Liver (tissue), 9 donors: Measurements from ENCODE around the gene MCF2L. TPM values are rescaled to one million over a fixed set of nuclear protein-coding genes. Genes with fewer than 3 reads are reported as not detected.

Experiments
- DNase-seq: peaks from one replicate; pipeline ENCODE4 v3.0.0-alpha.2; 2017; ENCODE audit warnings: low spot score
- H3K27ac ChIP-seq, 2 donors: one replicate each; pipeline ENCODE4 v1.7.0; 2013; ENCODE audit warnings: inconsistent platforms in 2 of 2, low read length in 2 of 2, control low read depth in 1 of 2, low read depth in 1 of 2, mild to moderate bottlenecking in 1 of 2
- H3K27me3 ChIP-seq, 4 donors: one replicate each; pipeline versions ENCODE4 v1.6.1 to v1.7.0; 2013; ENCODE audit warnings: low read length in 3 of 4, inconsistent platforms in 1 of 4, mild to moderate bottlenecking in 1 of 4, moderate library complexity in 1 of 4; ENCODE audit not compliant: control insufficient read depth in 4 of 4, insufficient read depth in 4 of 4
- H3K36me3 ChIP-seq, 4 donors: one replicate each; pipeline versions ENCODE4 v1.6.1 to v1.7.0; 2013; ENCODE audit warnings: low read length in 3 of 4, mild to moderate bottlenecking in 3 of 4, low read depth in 1 of 4, moderate library complexity in 1 of 4; ENCODE audit not compliant: control insufficient read depth in 4 of 4, insufficient read depth in 3 of 4
- H3K4me1 ChIP-seq, 4 donors: one replicate each; pipeline versions ENCODE4 v1.6.1 to v1.7.0; 2013; ENCODE audit warnings: low read length in 3 of 4, mild to moderate bottlenecking in 3 of 4, moderate library complexity in 1 of 4; ENCODE audit not compliant: control insufficient read depth in 4 of 4, insufficient read depth in 4 of 4
- H3K4me3 ChIP-seq, 3 donors: one replicate each; pipeline versions ENCODE4 v1.6.1 to v1.7.0; 2013; ENCODE audit warnings: low read length in 3 of 3, control low read depth in 1 of 3, low read depth in 1 of 3, mild to moderate bottlenecking in 1 of 3
- H3K9ac ChIP-seq, 2 donors: one replicate each; pipeline ENCODE4 v1.7.0; 2013; ENCODE audit warnings: low read length in 2 of 2, mild to moderate bottlenecking in 2 of 2, moderate library complexity in 2 of 2, control low read depth in 1 of 2, low read depth in 1 of 2
- H3K9me3 ChIP-seq, 4 donors: one replicate each; pipeline versions ENCODE4 v1.6.1 to v1.7.0; 2013; ENCODE audit warnings: low read length in 3 of 4; ENCODE audit not compliant: control insufficient read depth in 4 of 4
- EGR1 ChIP-seq, 2 donors: IDR thresholded peaks; 2 replicates each; pipeline ENCODE4 v1.6.1; 2016 to 2018; ENCODE audit warnings: antibody characterized with exemption in 2 of 2, low read depth in 2 of 2
- FOXA2 ChIP-seq: IDR thresholded peaks from 2 replicates; pipeline ENCODE4 v1.6.1; 2016; ENCODE audit warnings: antibody characterized with exemption
- GABPA ChIP-seq, 2 donors: IDR thresholded peaks in 1 of 2; conservative IDR thresholded peaks in 1 of 2; 2 replicates each; pipeline ENCODE4 v1.6.1; 2016; ENCODE audit warnings: antibody characterized with exemption in 2 of 2, mild to moderate bottlenecking in 1 of 2, moderate library complexity in 1 of 2
- HNF4G ChIP-seq: IDR thresholded peaks from 2 replicates; pipeline ENCODE4 v1.6.1; 2016; ENCODE audit warnings: antibody characterized with exemption
- JUND ChIP-seq, 2 donors: IDR thresholded peaks; 2 replicates each; pipeline ENCODE4 v1.6.1; 2016; ENCODE audit warnings: antibody characterized with exemption in 2 of 2
- RAD21 ChIP-seq, 2 donors: IDR thresholded peaks; 2 replicates each; pipeline ENCODE4 v1.6.1; 2016; ENCODE audit warnings: antibody characterized with exemption in 2 of 2, mild to moderate bottlenecking in 2 of 2
- TAF1 ChIP-seq: conservative IDR thresholded peaks from 2 replicates; pipeline ENCODE4 v1.6.1; 2016; ENCODE audit warnings: antibody characterized with exemption, mild to moderate bottlenecking
- WGBS: extraction: QIAGEN DNeasy Blood & Tissue Kit; methylation state at CpG from one replicate; pipeline ENCODE4 v1.1.7; 2013; 5-methylcytosine and 5-hydroxymethylcytosine counted together
- polyA plus RNA-seq, 2 donors: library from polyadenylated mRNA; stranded (reverse) in 1 of 2; unstranded in 1 of 2; fragments of 200-250 nt in 1 of 2; fragments of >200 nt in 1 of 2; fragmentation: Nextera tagmentation in 1 of 2; extraction: Ambion mirVana in 1 of 2; gene quantifications; one replicate each; pipeline versions ENCODE4 v1.2.1 to v1.2.3, GENCODE V29; 2013 to 2015
- total RNA-seq, 2 donors: library from RNA; depleted of rRNA; stranded (reverse); fragments of >200 nt; gene quantifications; one replicate each; pipeline ENCODE4 v1.2.3, GENCODE V29; 2014
- TF ChIP-seq, protein P1 (sequence below): IDR thresholded peaks from 2 replicates; pipeline ENCODE4 v1.6.1; 2016; ENCODE audit warnings: antibody characterized with exemption, mild to moderate bottlenecking
- TF ChIP-seq, protein P2 (sequence below): IDR thresholded peaks from 2 replicates; pipeline ENCODE4 v1.6.1; 2016; ENCODE audit warnings: antibody characterized with exemption
- TF ChIP-seq, protein P3 (sequence below): IDR thresholded peaks from 2 replicates; pipeline ENCODE4 v1.6.1; 2016; ENCODE audit warnings: antibody characterized with exemption
- donor health status: healthy.
- donor health status: healthy.
- donor health status: healthy.
- donor health status: healthy.
- donor health status: healthy.

The MCF2L gene
- total and polyA plus RNA-seq, 4 donors = 2.9 to 12.8 (median 7.1) TPM

DNA sequence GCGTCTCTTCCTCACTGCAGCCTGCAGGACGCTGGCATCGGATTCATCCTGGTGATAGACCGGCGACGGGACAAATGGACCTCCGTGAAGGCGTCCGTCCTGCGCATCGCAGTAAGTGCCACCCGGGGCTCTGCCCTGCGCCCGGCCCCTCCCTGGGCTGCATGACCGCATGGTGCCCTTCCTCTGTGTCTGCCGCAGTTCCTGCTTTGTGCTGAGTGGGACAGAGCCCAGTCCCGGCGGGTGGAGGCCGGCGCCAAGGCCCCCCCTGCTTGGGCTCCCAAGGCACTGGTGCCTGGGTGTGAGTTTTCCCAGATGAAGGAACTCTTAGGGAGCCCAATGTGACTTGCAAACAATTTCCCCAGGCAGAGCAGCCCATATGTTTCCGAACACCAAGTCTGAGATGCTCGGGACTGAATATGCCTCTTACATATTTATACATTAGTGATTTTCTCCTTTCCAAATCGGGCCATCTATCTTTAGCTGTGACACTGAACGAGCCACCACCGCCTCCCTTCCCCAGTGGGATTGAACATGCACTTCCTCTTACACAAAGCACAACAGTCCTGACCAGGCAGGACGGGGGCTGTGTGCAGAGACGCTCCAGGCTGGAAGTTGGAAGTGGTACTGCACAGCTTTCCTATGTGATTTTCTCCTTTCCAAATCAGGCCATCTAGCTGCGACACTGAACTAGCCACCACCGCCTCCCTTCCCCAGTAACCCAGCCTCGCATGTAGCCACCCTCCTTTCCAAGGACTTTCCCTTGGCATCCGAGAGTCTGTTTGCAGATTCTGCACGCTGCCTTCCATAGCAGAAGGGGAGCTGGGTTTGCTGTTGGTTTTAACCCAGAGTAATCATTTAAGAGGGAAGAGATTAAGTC, 76.5 kb downstream of the MCF2L start (continued):
- TF ChIP-seq, protein P1, sequence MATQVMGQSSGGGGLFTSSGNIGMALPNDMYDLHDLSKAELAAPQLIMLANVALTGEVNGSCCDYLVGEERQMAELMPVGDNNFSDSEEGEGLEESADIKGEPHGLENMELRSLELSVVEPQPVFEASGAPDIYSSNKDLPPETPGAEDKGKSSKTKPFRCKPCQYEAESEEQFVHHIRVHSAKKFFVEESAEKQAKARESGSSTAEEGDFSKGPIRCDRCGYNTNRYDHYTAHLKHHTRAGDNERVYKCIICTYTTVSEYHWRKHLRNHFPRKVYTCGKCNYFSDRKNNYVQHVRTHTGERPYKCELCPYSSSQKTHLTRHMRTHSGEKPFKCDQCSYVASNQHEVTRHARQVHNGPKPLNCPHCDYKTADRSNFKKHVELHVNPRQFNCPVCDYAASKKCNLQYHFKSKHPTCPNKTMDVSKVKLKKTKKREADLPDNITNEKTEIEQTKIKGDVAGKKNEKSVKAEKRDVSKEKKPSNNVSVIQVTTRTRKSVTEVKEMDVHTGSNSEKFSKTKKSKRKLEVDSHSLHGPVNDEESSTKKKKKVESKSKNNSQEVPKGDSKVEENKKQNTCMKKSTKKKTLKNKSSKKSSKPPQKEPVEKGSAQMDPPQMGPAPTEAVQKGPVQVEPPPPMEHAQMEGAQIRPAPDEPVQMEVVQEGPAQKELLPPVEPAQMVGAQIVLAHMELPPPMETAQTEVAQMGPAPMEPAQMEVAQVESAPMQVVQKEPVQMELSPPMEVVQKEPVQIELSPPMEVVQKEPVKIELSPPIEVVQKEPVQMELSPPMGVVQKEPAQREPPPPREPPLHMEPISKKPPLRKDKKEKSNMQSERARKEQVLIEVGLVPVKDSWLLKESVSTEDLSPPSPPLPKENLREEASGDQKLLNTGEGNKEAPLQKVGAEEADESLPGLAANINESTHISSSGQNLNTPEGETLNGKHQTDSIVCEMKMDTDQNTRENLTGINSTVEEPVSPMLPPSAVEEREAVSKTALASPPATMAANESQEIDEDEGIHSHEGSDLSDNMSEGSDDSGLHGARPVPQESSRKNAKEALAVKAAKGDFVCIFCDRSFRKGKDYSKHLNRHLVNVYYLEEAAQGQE = no peak
- TF ChIP-seq, protein P2, sequence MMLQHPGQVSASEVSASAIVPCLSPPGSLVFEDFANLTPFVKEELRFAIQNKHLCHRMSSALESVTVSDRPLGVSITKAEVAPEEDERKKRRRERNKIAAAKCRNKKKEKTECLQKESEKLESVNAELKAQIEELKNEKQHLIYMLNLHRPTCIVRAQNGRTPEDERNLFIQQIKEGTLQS = no peak

DNA sequence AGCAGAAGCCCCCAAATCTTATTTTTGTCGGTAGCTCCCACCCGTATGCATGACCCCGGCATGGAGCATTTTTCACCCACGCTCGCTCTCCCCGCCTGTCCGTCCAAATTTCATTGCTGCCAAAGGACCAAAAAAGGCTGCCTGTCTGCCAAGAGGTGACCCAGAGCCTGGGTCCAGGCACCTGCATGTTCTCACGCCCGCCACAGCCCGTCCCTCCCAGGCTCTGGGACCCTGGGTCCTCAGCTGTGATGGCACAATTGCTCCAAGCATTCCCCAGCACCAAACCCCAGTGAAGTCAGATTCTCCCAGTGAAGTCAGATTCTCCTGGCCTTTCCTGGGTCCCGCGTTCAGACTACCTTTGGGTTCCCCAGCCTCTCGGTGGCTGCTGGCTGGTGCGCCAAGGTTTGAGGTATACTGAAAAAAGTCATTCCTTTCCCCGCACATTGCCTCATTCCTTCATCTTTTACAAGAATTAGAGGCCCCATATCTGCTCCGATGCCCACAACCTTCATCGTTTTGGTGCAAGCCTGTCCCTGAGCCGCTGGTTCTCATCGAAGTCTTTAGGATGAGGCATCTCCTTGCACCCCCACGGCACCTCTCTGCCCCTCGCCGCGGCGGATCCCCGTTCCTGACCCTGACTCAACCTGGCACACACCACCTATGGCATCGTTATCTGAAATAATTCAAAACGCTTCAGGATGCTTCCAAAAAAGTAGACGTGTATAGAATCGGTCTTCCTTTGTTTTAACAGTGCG, 77.3 kb downstream of the MCF2L start:
- Histone ChIP-seq H3K27ac (no peak overlapping the region), H3K27me3 (no peaks in the 10 kb centered on the region), H3K4me1 (no peaks in the 10 kb centered on the region), H3K36me3 (peaks cover 0 to 14% (median 3%) of the 10 kb centered on the region in 4 donors), H3K9ac (no peak overlapping the region), H3K4me3 (no peak overlapping the region), H3K9me3 (no peaks in the 10 kb centered on the region)
- TF ChIP-seq FOXA2 = no peak
- 96% methylated on average over 30 of the region's 30 CpGs for WGBS
- DNase-seq = no peak

DNA sequence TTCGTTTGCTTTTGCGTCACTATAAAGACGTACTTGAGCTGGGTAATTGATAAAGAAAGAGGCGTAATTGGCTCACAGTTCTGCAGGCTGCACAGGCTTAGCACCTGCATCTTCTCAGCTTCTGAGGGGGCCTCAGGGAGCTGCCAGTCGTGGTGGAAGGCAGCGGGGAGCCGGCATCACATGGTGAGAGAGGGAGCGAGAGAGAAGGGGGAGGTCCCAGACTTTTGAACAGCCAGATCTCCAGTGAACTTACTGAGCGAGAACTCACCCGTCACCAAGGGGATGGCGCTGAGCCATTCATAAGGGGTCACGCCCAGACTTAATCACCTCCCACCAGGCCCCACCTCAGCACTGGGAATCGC, 77.8 kb downstream of the MCF2L start:
- Histone ChIP-seq H3K4me3 (no peak overlapping the region), H3K27me3 (no peaks in the 10 kb centered on the region), H3K9ac (no peak overlapping the region), H3K27ac (no peak overlapping the region), H3K9me3 (no peaks in the 10 kb centered on the region), H3K4me1 (no peaks in the 10 kb centered on the region), H3K36me3 (peaks cover 0 to 14% (median 3%) of the 10 kb centered on the region in 4 donors)
- 95% methylated on average over 13 of the region's 13 CpGs for WGBS
- no peak for DNase-seq
- TF ChIP-seq EGR1 (IDR thresholded peaks at IDR 0.05; ENCODE audit: low read depth in 2 of 2) (no peak), HNF4G (no peak)

DNA sequence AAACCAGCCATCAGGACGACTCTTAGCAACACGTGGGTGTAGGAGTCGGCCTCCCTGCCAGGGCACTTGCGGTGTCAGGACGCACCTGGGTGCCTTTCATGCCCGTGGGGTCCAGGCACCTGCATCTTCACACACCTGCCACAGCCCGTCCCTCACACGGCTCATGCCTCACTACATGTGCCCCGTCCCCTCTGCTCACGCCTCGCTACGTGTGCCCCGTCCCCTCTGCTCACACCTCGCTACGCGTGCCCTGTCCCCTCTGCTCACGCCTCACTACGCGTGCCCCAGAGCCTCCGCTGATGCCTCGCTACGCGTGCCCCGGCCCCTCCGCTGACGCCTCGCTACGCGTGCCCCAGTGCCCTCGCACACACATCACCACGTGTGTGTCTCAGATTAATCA, 78.6 kb downstream of the MCF2L start:
- WGBS = 96% methylated on average over 31 of the region's 31 CpGs
- H3K27me3 ChIP-seq = no peaks in the 10 kb centered on the region
- H3K4me3 ChIP-seq = no peak overlapping the region
- H3K36me3 ChIP-seq = peaks cover 0 to 16% (median 4%) of the 10 kb centered on the region in 4 donors
- H3K9me3 ChIP-seq = no peaks in the 10 kb centered on the region
- no peak for DNase-seq
- no peak overlapping the region for H3K27ac ChIP-seq
- TF ChIP-seq, protein P3, sequence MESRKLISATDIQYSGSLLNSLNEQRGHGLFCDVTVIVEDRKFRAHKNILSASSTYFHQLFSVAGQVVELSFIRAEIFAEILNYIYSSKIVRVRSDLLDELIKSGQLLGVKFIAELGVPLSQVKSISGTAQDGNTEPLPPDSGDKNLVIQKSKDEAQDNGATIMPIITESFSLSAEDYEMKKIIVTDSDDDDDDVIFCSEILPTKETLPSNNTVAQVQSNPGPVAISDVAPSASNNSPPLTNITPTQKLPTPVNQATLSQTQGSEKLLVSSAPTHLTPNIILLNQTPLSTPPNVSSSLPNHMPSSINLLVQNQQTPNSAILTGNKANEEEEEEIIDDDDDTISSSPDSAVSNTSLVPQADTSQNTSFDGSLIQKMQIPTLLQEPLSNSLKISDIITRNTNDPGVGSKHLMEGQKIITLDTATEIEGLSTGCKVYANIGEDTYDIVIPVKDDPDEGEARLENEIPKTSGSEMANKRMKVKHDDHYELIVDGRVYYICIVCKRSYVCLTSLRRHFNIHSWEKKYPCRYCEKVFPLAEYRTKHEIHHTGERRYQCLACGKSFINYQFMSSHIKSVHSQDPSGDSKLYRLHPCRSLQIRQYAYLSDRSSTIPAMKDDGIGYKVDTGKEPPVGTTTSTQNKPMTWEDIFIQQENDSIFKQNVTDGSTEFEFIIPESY = no peak
- no peak for TF ChIP-seq TAF1
- no peak for TF ChIP-seq GABPA (IDR thresholded peaks at IDR 0.05 in 1 of 2, conservative IDR thresholded peaks at IDR 0.05 in 1 of 2)
- TF ChIP-seq RAD21 (IDR thresholded peaks at IDR 0.05) = no peak
- no peak for TF ChIP-seq JUND (IDR thresholded peaks at IDR 0.05)
- H3K4me1 ChIP-seq = no peaks in the 10 kb centered on the region
- H3K9ac ChIP-seq = no peak overlapping the region
